IMR-90 (cell line): ENCODE data around the gene OXSM. TPM values are rescaled to one million over a fixed set of nuclear protein-coding genes. Genes with fewer than 3 reads are reported as not detected.

Experiments used
- ATAC-seq: fragments of 200-7000 bp; cut with Tn5 transposase; 2 replicates; pipeline ENCODE4 v1.9.1; 2020; ENCODE audit warnings: low read depth, mild to moderate bottlenecking, moderate library complexity
- BruUV-seq: library from RNA; stranded (reverse); fragments of 400-500 nt; replicated peaks from 2 replicates; lab custom pipeline; 2021; lab: Mats Ljungman, UMichigan
- CTCF ChIA-PET: fragments of 300-600 bp; formaldehyde crosslinking; extraction: SDS; loops from one replicate; lab custom pipeline; 2021; ENCODE audit warnings: antibody characterized with exemption; lab: Yijun Ruan, JAX
- POLR2A ChIA-PET: fragments of 300-600 bp; sonication (Branson Sonifier 250); formaldehyde crosslinking; loops from one replicate; lab custom pipeline; 2022; ENCODE audit warnings: antibody characterized with exemption; ENCODE audit not compliant: unreplicated experiment; lab: Charles Lee
- DNase-seq: peaks from one replicate; pipeline ENCODE4 v3.0.0; 2013
- H2AFZ ChIP-seq: replicated peaks from 2 replicates; pipeline ENCODE3; 2013; ENCODE audit warnings: low read length, mild to moderate bottlenecking; ENCODE audit not compliant: poor library complexity
- H2AK5ac ChIP-seq: 2 replicates; pipeline ENCODE4 v1.6.1; 2013; ENCODE audit warnings: low read depth, low read length, inconsistent platforms
- H2AK9ac ChIP-seq: replicated peaks from 2 replicates; pipeline ENCODE3; 2013; ENCODE audit warnings: mild to moderate bottlenecking, low read depth, low read length, moderate library complexity; ENCODE audit not compliant: poor library complexity
- H2BK120ac ChIP-seq: 2 replicates; pipeline ENCODE4 v1.6.1; 2013; ENCODE audit warnings: low read depth, low read length, inconsistent platforms
- H2BK15ac ChIP-seq: 3 replicates; pipeline ENCODE4 v1.6.1; 2013; ENCODE audit warnings: low read depth, low read length, inconsistent platforms
- H2BK20ac ChIP-seq: 2 replicates; pipeline ENCODE4 v1.6.1; 2013; ENCODE audit warnings: low read depth, mild to moderate bottlenecking, inconsistent platforms, low read length, moderate library complexity
- H2BK5ac ChIP-seq: 2 replicates; pipeline ENCODE4 v1.6.1; 2013; ENCODE audit warnings: mild to moderate bottlenecking, low read depth, low read length, inconsistent platforms; ENCODE audit not compliant: poor library complexity, severe bottlenecking
- H3K14ac ChIP-seq: replicated peaks from 2 replicates; pipeline ENCODE4 v1.6.1; 2013; ENCODE audit warnings: low read depth, low read length, inconsistent platforms
- H3K18ac ChIP-seq: 2 replicates; pipeline ENCODE4 v1.6.1; 2013; ENCODE audit warnings: low read depth, low read length, control low read depth
- H3K23ac ChIP-seq: 2 replicates; pipeline ENCODE4 v1.6.1; 2013; ENCODE audit warnings: low read depth, low read length, inconsistent platforms
- H3K27ac ChIP-seq: 2 replicates; pipeline ENCODE4 v1.5.1; 2013; ENCODE audit warnings: mild to moderate bottlenecking, control low read depth, low read length; ENCODE audit not compliant: insufficient read depth
- H3K27me3 ChIP-seq: 2 replicates; pipeline ENCODE4 v1.6.1; 2013; ENCODE audit warnings: low read length; ENCODE audit not compliant: control insufficient read depth, insufficient read depth
- H3K36me3 ChIP-seq: 2 replicates; pipeline ENCODE4 v1.6.1; 2013; ENCODE audit warnings: low read length, mixed read lengths; ENCODE audit not compliant: control insufficient read depth, insufficient read depth
- H3K4ac ChIP-seq: 2 replicates; pipeline ENCODE4 v1.6.1; 2013; ENCODE audit warnings: low read depth, low read length, inconsistent platforms
- H3K4me1 ChIP-seq: 2 replicates; pipeline ENCODE4 v1.6.1; 2013; ENCODE audit warnings: low read length, mixed read lengths; ENCODE audit not compliant: control insufficient read depth, insufficient read depth
- H3K4me2 ChIP-seq: 2 replicates; pipeline ENCODE4 v1.6.1; 2013; ENCODE audit warnings: low read depth, mild to moderate bottlenecking, control low read depth, low read length, moderate library complexity
- H3K4me3 ChIP-seq: 2 replicates; pipeline ENCODE4 v1.5.1; 2013; ENCODE audit warnings: low read depth, mild to moderate bottlenecking, control low read depth, low read length, moderate library complexity; ENCODE audit not compliant: insufficient read depth
- H3K56ac ChIP-seq: 2 replicates; pipeline ENCODE4 v1.6.1; 2013; ENCODE audit warnings: low read length, inconsistent platforms; ENCODE audit not compliant: insufficient read depth; ENCODE audit errors: extremely low read depth
- H3K79me1 ChIP-seq, 2 experiments: 2 replicates each; pipeline ENCODE4 v1.6.1; 2013; ENCODE audit warnings: low read length in 2 of 2, inconsistent platforms in 1 of 2, low read depth in 1 of 2
- H3K9ac ChIP-seq: 2 replicates; pipeline ENCODE4 v1.6.1; 2013; ENCODE audit warnings: low read depth, low read length, control low read depth
- H3K9me1 ChIP-seq: 2 replicates; pipeline ENCODE4 v1.6.1; 2013; ENCODE audit warnings: low read length, inconsistent platforms; ENCODE audit not compliant: insufficient read depth
- H3K9me3 ChIP-seq: 2 replicates; pipeline ENCODE4 v1.6.1; 2013; ENCODE audit warnings: low read length; ENCODE audit not compliant: control insufficient read depth, insufficient read depth
- H4K20me1 ChIP-seq: 2 replicates; pipeline ENCODE4 v1.6.1; 2013; ENCODE audit warnings: low read length, inconsistent platforms; ENCODE audit not compliant: insufficient read depth
- H4K5ac ChIP-seq: 2 replicates; pipeline ENCODE4 v1.6.1; 2013; ENCODE audit warnings: mild to moderate bottlenecking, low read depth, low read length, control low read depth
- H4K8ac ChIP-seq, 2 experiments: 2 replicates each; pipeline ENCODE4 v1.6.1; 2013; ENCODE audit warnings: low read depth in 2 of 2, low read length in 2 of 2, control low read depth in 1 of 2, inconsistent platforms in 1 of 2
- H4K91ac ChIP-seq: 2 replicates; pipeline ENCODE4 v1.6.1; 2013; ENCODE audit warnings: low read depth, low read length, inconsistent platforms; ENCODE audit not compliant: insufficient read depth
- CEBPB ChIP-seq: IDR thresholded peaks from 2 replicates; pipeline ENCODE4 v1.6.1; 2012; ENCODE audit warnings: low read depth, low read length, improper control_type of control experiment
- ELK1 ChIP-seq: fragments of 150-350 bp; IDR thresholded peaks from 2 replicates; pipeline ENCODE4 v1.6.1; 2016; ENCODE audit warnings: low read depth, mild to moderate bottlenecking, low read length, moderate library complexity, borderline replicate concordance
- FOS ChIP-seq: fragments of 150-350 bp; IDR thresholded peaks from 2 replicates; pipeline ENCODE4 v1.6.1; 2016; ENCODE audit warnings: low read depth, low read length
- MAFK ChIP-seq: IDR thresholded peaks from 2 replicates; pipeline ENCODE4 v1.6.1; 2012; ENCODE audit warnings: low read depth, low read length, improper control_type of control experiment
- NFE2L2 ChIP-seq: fragments of 150-350 bp; IDR thresholded peaks from 2 replicates; pipeline ENCODE4 v1.6.1; 2016; ENCODE audit warnings: low read depth, mild to moderate bottlenecking, low read length
- RFX5 ChIP-seq: IDR thresholded peaks from 2 replicates; pipeline ENCODE4 v1.8.0; 2012; ENCODE audit warnings: low read depth, mild to moderate bottlenecking, low read length, moderate library complexity
- WGBS, 2 experiments: methylation state at CpG; one replicate each; pipeline versions ENCODE4 v1.1.5 to v1.1.7; 2013; ENCODE audit warnings: missing lambda C conversion rate in 2 of 2; ENCODE audit not compliant: insufficient read length in 1 of 2; ENCODE audit errors: extremely low coverage in 2 of 2; 5-methylcytosine and 5-hydroxymethylcytosine counted together
- dilution Hi-C: fragments of 300-500 bp; cut with HindIII; formaldehyde crosslinking; loops from one replicate; pipeline ENCODE4 v1.14.3; 2018; ENCODE audit warnings: low sequenced_read_pairs; ENCODE audit not compliant: unreplicated experiment
- in situ Hi-C: fragments of 300-500 bp; cut with MboI; formaldehyde crosslinking; loops from 3 replicates; pipeline ENCODE4 v1.14.3; 2019; ENCODE audit warnings: low sequenced_read_pairs, inconsistent platforms, mixed read lengths
- intact Hi-C: fragments of 100-400 bp; cut with micrococcal nuclease; formaldehyde crosslinking; loops from 2 replicates; pipeline ENCODE4 v1.10.0; 2022
- polyA plus RNA-seq, 3 experiments: library from polyadenylated mRNA; depleted of rRNA; stranded (reverse); fragments of >200 nt; gene quantifications; 2 replicates each; pipeline ENCODE4 v1.2.3, GENCODE V29; 2012; ENCODE audit warnings: low replicate concordance in 1 of 3
- total RNA-seq: library from RNA; depleted of rRNA; stranded (reverse); fragments of >200 nt; gene quantifications from 2 replicates; pipeline ENCODE4 v1.2.3, GENCODE V29; 2012
- TF ChIP-seq, protein P1 (sequence below): conservative IDR thresholded peaks from 2 replicates; pipeline ENCODE4 v1.5.1; 2012; ENCODE audit warnings: mild to moderate bottlenecking, low read depth, low read length, improper control_type of control experiment

OXSM gene
- total and polyA plus RNA-seq, 2 of the 4 experiments (the other 2 are of a cell fraction): 11.4 to 15.4 TPM

DNA sequence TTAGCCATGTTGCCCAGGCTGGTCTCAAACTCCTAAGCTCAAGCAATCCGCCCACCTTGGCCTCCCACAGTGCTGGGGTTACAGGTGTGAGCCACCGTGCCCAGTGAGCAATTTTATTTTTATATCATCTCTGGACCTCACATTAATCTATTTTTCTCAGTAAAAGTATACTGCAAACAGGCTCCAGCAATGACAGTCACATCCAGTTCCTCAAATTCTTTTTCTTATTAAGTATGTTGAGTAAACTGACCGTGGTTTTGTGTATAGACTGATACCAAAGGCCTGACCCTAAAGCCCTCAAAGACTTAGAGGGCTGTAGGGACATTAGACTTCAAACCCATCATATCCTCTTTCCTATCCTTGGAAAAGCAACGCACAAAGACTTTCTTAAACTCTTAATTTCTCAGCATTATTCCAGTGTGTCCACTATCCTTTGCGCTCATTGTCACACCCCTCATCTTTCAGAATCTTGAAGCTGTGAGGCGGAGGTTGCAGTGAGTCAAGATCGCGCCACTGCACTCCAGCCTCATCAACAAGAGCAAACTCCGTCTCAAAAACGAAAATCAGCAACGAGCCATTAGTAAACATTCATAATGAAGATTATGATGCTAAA lies 8.6 kb upstream of the OXSM start:
- 100% methylated on average over 2 of the region's 11 CpGs; no CpG with 5 or more reads in 1 of the 2 experiments for WGBS, 2 experiments
- H3K4me1 ChIP-seq: peaks cover 2% of the 10 kb centered on the region; the same call in 1 of the 2 replicates
- H3K14ac ChIP-seq: no peak overlapping the region
- no peak overlapping the region for H4K91ac ChIP-seq
- BruUV-seq: TSS peak; percentile 21
- no peak overlapping the region for H4K8ac ChIP-seq
- H3K18ac ChIP-seq: no peak overlapping the region
- DNase-seq (no peak), ATAC-seq (no peak)
- in situ Hi-C loops: no loop called here
- peaks cover 6% of the 10 kb centered on the region for H3K36me3 ChIP-seq
- no peaks in the 10 kb centered on the region for H3K27me3 ChIP-seq
- H3K9me3 ChIP-seq: no peaks in the 10 kb centered on the region
- H2AFZ ChIP-seq: no peak overlapping the region
- CTCF ChIA-PET: interaction anchor here (0.7 kb wide), 1 partner anchor 34 kb away, joined by 3 read pairs; no protein-coding TSS in a partner anchor
- H3K4ac ChIP-seq: no peak overlapping the region; the same call in 1 of the 2 replicates
- no peaks in the 10 kb centered on the region for H4K20me1 ChIP-seq
- H2BK120ac ChIP-seq: no peak overlapping the region
- H3K9me1 ChIP-seq: no peaks in the 10 kb centered on the region; the same call in 1 of the 2 replicates
- H3K4me2 ChIP-seq: no peak overlapping the region
- H2AK9ac ChIP-seq: no peak overlapping the region
- peaks cover 22 to 26% of the 10 kb centered on the region in 2 experiments for H3K79me1 ChIP-seq
- H3K23ac ChIP-seq: no peak overlapping the region
- dilution Hi-C loops: no loop called here
- no peak overlapping the region for H3K56ac ChIP-seq
- H2BK5ac ChIP-seq: no peak overlapping the region
- no peak overlapping the region for H2AK5ac ChIP-seq
- H3K4me3 ChIP-seq: no peak overlapping the region
- no peak for TF ChIP-seq ELK1
- TF ChIP-seq FOS: no peak
- no peak for TF ChIP-seq RFX5
- TF ChIP-seq, protein P1, sequence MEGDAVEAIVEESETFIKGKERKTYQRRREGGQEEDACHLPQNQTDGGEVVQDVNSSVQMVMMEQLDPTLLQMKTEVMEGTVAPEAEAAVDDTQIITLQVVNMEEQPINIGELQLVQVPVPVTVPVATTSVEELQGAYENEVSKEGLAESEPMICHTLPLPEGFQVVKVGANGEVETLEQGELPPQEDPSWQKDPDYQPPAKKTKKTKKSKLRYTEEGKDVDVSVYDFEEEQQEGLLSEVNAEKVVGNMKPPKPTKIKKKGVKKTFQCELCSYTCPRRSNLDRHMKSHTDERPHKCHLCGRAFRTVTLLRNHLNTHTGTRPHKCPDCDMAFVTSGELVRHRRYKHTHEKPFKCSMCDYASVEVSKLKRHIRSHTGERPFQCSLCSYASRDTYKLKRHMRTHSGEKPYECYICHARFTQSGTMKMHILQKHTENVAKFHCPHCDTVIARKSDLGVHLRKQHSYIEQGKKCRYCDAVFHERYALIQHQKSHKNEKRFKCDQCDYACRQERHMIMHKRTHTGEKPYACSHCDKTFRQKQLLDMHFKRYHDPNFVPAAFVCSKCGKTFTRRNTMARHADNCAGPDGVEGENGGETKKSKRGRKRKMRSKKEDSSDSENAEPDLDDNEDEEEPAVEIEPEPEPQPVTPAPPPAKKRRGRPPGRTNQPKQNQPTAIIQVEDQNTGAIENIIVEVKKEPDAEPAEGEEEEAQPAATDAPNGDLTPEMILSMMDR: no peak
- no peak for TF ChIP-seq CEBPB
- no peak for TF ChIP-seq MAFK
- no peak for TF ChIP-seq NFE2L2
- intact Hi-C loops: no loop called here
- no peak overlapping the region for H4K5ac ChIP-seq
- H3K27ac ChIP-seq: no peak overlapping the region
- H2BK15ac ChIP-seq: no peak overlapping the region
- no peak overlapping the region for H2BK20ac ChIP-seq
- POLR2A ChIA-PET: no interaction called here
- H3K9ac ChIP-seq: no peak overlapping the region
